HCT116 (cell line): ENCODE results near the gene PCBP3. TPM values are rescaled to one million over a fixed set of nuclear protein-coding genes. Genes with fewer than 3 reads are reported as not detected.

Experiments used
- ATAC-seq: fragments of 200-7000 bp; cut with Tn5 transposase; 2 replicates; pipeline ENCODE4 v1.9.1; 2020; ENCODE audit warnings: mild to moderate bottlenecking, moderate library complexity
- BruUV-seq: library from RNA; stranded (reverse); fragments of 400-500 nt; replicated peaks from 2 replicates; lab custom pipeline; 2021; lab: Mats Ljungman, UMichigan
- CTCF ChIA-PET: fragments of 300-600 bp; sonication (Branson Sonifier 250); formaldehyde crosslinking; loops from one replicate; lab custom pipeline; 2021; ENCODE audit warnings: antibody characterized with exemption; lab: Charles Lee
- POLR2A ChIA-PET: fragments of 300-600, 350-600 bp; sonication (Branson Sonifier 250); formaldehyde crosslinking; loops from one replicate; lab custom pipeline; 2021; ENCODE audit warnings: antibody characterized with exemption; lab: Charles Lee
- RAD21 ChIA-PET, 2 experiments: fragments of 300-600 bp; sonication (Branson Sonifier 250); formaldehyde crosslinking; loops; one replicate each; lab custom pipeline; 2023; ENCODE audit warnings: low total read pairs in 2 of 2; ENCODE audit not compliant: uncharacterized antibody in 2 of 2, unreplicated experiment in 2 of 2, low non-redundant PET in 1 of 2; lab: Charles Lee
- DNase-seq: peaks from one replicate; pipeline ENCODE4 v3.0.0-alpha.2; 2010; ENCODE audit warnings: low read depth, low spot score
- H2AFZ ChIP-seq: fragments of 200-600 bp; shearing (Covaris generic), sonication (generic); 2 replicates; pipeline ENCODE4 v1.6.1; 2017; ENCODE audit warnings: low read depth, mixed run types, mixed read lengths, antibody characterized with exemption, low read length; ENCODE audit not compliant: poor library complexity, severe bottlenecking
- H3K27ac ChIP-seq: 2 replicates; pipeline ENCODE4 v1.5.1; 2012; ENCODE audit warnings: low read depth, low read length
- H3K27me3 ChIP-seq: fragments of 200-600 bp; sonication (generic); 2 replicates; pipeline ENCODE4 v1.6.1; 2016; ENCODE audit warnings: mixed run types, low read length, mixed read lengths; ENCODE audit not compliant: insufficient read depth
- H3K36me3 ChIP-seq, 2 experiments: fragments of 200-500 bp in 1 of 2; fragments of 200-600 bp in 1 of 2; sonication (Bioruptor generic) in 1 of 2; sonication (generic) in 1 of 2; 2 replicates each; pipeline versions ENCODE4 v1.5.1 to v1.6.1; 2014 to 2016; ENCODE audit warnings: low read length in 2 of 2, inconsistent platforms in 1 of 2, mixed read lengths in 1 of 2, mixed run types in 1 of 2; ENCODE audit not compliant: insufficient read depth in 2 of 2, control insufficient read depth in 1 of 2
- H3K4me1 ChIP-seq, 2 experiments: fragments of 200-600 bp in 1 of 2; sonication (generic) in 1 of 2; 2 replicates each; pipeline versions ENCODE4 v1.5.1 to v1.6.1; 2012 to 2017; ENCODE audit warnings: low read length in 2 of 2, inconsistent platforms in 1 of 2, mild to moderate bottlenecking in 1 of 2, mixed read lengths in 1 of 2, mixed run types in 1 of 2, moderate library complexity in 1 of 2; ENCODE audit not compliant: insufficient read depth in 2 of 2, control insufficient read depth in 1 of 2
- H3K4me2 ChIP-seq: fragments of 200-600 bp; sonication (generic); 2 replicates; pipeline ENCODE4 v1.6.1; 2017; ENCODE audit warnings: mixed run types, low read length, mixed read lengths
- H3K4me3 ChIP-seq, 2 experiments: fragments of 200-600 bp in 1 of 2; sonication (generic) in 1 of 2; replicated peaks in 1 of 2; 2 replicates each; pipeline ENCODE4 v1.5.1; 2011 to 2016; ENCODE audit warnings: low read length in 2 of 2, control low read depth in 1 of 2, low read depth in 1 of 2, mild to moderate bottlenecking in 1 of 2, mixed read lengths in 1 of 2, mixed run types in 1 of 2
- H3K79me2 ChIP-seq: fragments of 200-600 bp; sonication (generic); 2 replicates; pipeline ENCODE4 v1.6.1; 2017; ENCODE audit warnings: mild to moderate bottlenecking, mixed run types, low read length, moderate library complexity, mixed read lengths; ENCODE audit not compliant: insufficient read depth
- H3K9ac ChIP-seq: fragments of 200-600 bp; sonication (generic); 2 replicates; pipeline ENCODE4 v1.6.1; 2016; ENCODE audit warnings: low read length, mixed read lengths
- H3K9me2 ChIP-seq: fragments of 200-600 bp; sonication (generic), shearing (Covaris generic); 2 replicates; pipeline ENCODE4 v1.6.1; 2017; ENCODE audit warnings: mixed run types, mild to moderate bottlenecking, moderate library complexity; ENCODE audit not compliant: insufficient read depth
- H3K9me3 ChIP-seq, 2 experiments: fragments of 200-500 bp in 1 of 2; fragments of 200-600 bp in 1 of 2; sonication (Bioruptor generic) in 1 of 2; sonication (generic) in 1 of 2; 2 replicates each; pipeline ENCODE4 v1.6.1; 2014 to 2017; ENCODE audit warnings: low read length in 2 of 2, mixed read lengths in 2 of 2, inconsistent platforms in 1 of 2, low read depth in 1 of 2, mild to moderate bottlenecking in 1 of 2, mixed run types in 1 of 2, moderate library complexity in 1 of 2; ENCODE audit not compliant: control insufficient read depth in 1 of 2, insufficient read depth in 1 of 2
- H4K20me1 ChIP-seq: fragments of 200-600 bp; sonication (generic), shearing (Covaris generic); 2 replicates; pipeline ENCODE4 v1.6.1; 2017; ENCODE audit warnings: mixed run types, mild to moderate bottlenecking, moderate library complexity; ENCODE audit not compliant: insufficient read depth
- CBX3 ChIP-seq: IDR thresholded peaks from 2 replicates; pipeline ENCODE4 v1.6.1; 2012; ENCODE audit warnings: low read depth
- ELF1 ChIP-seq: IDR thresholded peaks from 2 replicates; pipeline ENCODE4 v1.6.1; 2012; ENCODE audit warnings: low read depth, borderline replicate concordance
- EZH2 ChIP-seq: fragments of 200-600 bp; sonication (generic); IDR thresholded peaks from 2 replicates; pipeline ENCODE4 v1.6.1; 2017; ENCODE audit warnings: antibody characterized with exemption, mixed run types
- FOSL1 ChIP-seq: IDR thresholded peaks from 2 replicates; pipeline ENCODE4 v1.6.1; 2012; ENCODE audit warnings: low read depth
- POLR2A ChIP-seq: IDR thresholded peaks from 2 replicates; pipeline ENCODE4 v1.7.0; 2011; ENCODE audit warnings: borderline replicate concordance; ENCODE audit not compliant: insufficient read depth, insufficient read length; ENCODE audit errors: extremely low read depth
- POLR2AphosphoS5 ChIP-seq: IDR thresholded peaks from 2 replicates; pipeline ENCODE4 v1.6.1; 2011; ENCODE audit warnings: mild to moderate bottlenecking, low read depth, low read length, moderate library complexity
- REST ChIP-seq: IDR thresholded peaks from 2 replicates; pipeline ENCODE4 v1.6.1; 2012; ENCODE audit warnings: low read depth
- SIN3A ChIP-seq: IDR thresholded peaks from 2 replicates; pipeline ENCODE4 v1.6.1; 2012; ENCODE audit warnings: low read depth
- SRF ChIP-seq: IDR thresholded peaks from 2 replicates; pipeline ENCODE4 v1.6.1; 2012; ENCODE audit warnings: low read depth
- ZBTB33 ChIP-seq: IDR thresholded peaks from 2 replicates; pipeline ENCODE4 v1.6.1; 2011; ENCODE audit warnings: mild to moderate bottlenecking, low read length, moderate library complexity; ENCODE audit not compliant: insufficient replicate concordance; ENCODE audit errors: extremely low read depth
- ZFX ChIP-seq: fragments of 450-650 bp; IDR thresholded peaks from 2 replicates; pipeline ENCODE4 v1.6.1; 2017
- intact Hi-C: fragments of 100-400 bp; cut with micrococcal nuclease; formaldehyde crosslinking; loops from 2 replicates; pipeline ENCODE4 v1.10.0; 2022
- total RNA-seq: library from RNA; stranded (reverse); gene quantifications from one replicate; pipeline ENCODE4 v1.2.1, GENCODE V29; 2021; ENCODE audit not compliant: unreplicated experiment

Gene PCBP3
- total RNA-seq, 1 experiment from 2014 or later = 3.1 TPM

DNA sequence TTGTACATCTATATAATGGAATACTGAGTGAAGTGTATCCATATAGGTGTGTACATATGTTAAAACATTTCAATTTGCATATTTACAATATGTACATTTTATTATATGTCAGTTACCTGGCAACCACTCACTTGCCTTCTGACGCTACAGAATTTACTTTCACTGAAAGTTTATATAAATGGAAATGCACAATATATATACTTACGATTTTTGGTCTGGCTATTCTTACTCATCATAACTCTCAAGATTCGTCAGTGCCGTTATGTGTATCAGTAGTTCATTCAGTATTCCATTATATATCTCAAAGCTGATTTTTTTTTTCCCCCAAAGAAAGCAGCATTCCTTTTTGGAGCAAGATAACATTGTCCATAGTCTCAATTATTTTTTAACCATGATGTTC, 138.2 kb downstream of the PCBP3 start:
- H3K27ac ChIP-seq = no peak overlapping the region
- TF ChIP-seq POLR2A (no peak), POLR2AphosphoS5 (no peak), ELF1 (no peak), EZH2 (no peak), SRF (no peak), FOSL1 (no peak), ZBTB33 (no peak), CBX3 (no peak)
- TF ChIP-seq, all 23 proteins: peak for 0
- Histone ChIP-seq H3K9ac (no peak overlapping the region), H2AFZ (no peak overlapping the region), H3K4me1 (no peaks in the 10 kb centered on the region), H3K4me2 (no peak overlapping the region), H3K4me3 (no peak overlapping the region), H4K20me1 (no peaks in the 10 kb centered on the region), H3K79me2 (no peaks in the 10 kb centered on the region), H3K27me3 (0 out of 2 replicates have a peak, but pooled peaks cover 7% of the 10 kb centered on the region), H3K9me2 (no peaks in the 10 kb centered on the region), H3K9me3 (0 out of 4 replicates have a peak, but pooled peaks cover 0 to 3% of the 10 kb centered on the region in 2 experiments), H3K36me3 (no peaks in the 10 kb centered on the region)
- ATAC-seq = no peak
- DNase-seq = no peak
- no TSS peak for BruUV-seq
- RAD21 ChIA-PET = no interaction called here
- CTCF ChIA-PET = no interaction called here
- POLR2A ChIA-PET = no interaction called here
- intact Hi-C loops = no loop called here

GRCh38 chr21:45786660-45787059, 143.1 kb downstream of the PCBP3 start:
- no peaks in the 10 kb centered on the region for H3K79me2 ChIP-seq
- H3K4me1 ChIP-seq = no peaks in the 10 kb centered on the region
- H3K36me3 ChIP-seq = no peaks in the 10 kb centered on the region
- CTCF ChIA-PET = no interaction called here
- intact Hi-C loops = no loop called here
- no TSS peak for BruUV-seq
- H2AFZ ChIP-seq = no peak overlapping the region
- DNase-seq = no peak
- POLR2A ChIA-PET = no interaction called here
- no peaks in the 10 kb centered on the region for H4K20me1 ChIP-seq
- TF ChIP-seq SRF (no peak), ZFX (no peak), EZH2 (no peak), REST (no peak), SIN3A (no peak), ELF1 (no peak)
- no peaks in the 10 kb centered on the region for H3K9me3 ChIP-seq
- H3K9ac ChIP-seq = no peak overlapping the region
- 0 out of 2 replicates have a peak, but pooled peaks cover 4% of the 10 kb centered on the region for H3K27me3 ChIP-seq
- no peak overlapping the region for H3K27ac ChIP-seq
- RAD21 ChIA-PET = no interaction called here
- no peak overlapping the region for H3K4me3 ChIP-seq
- no peak for ATAC-seq
- H3K4me2 ChIP-seq = no peak overlapping the region
- no peaks in the 10 kb centered on the region for H3K9me2 ChIP-seq
